Ramos (cell line): ENCODE data around the gene DGLUCY.

Experiments
- in situ Hi-C: fragments of 300-500 bp; cut with MboI; formaldehyde crosslinking; loops from one replicate; pipeline ENCODE4 v1.14.3; 2022; ENCODE audit warnings: low sequenced_read_pairs; ENCODE audit not compliant: unreplicated experiment

The DGLUCY gene

DNA sequence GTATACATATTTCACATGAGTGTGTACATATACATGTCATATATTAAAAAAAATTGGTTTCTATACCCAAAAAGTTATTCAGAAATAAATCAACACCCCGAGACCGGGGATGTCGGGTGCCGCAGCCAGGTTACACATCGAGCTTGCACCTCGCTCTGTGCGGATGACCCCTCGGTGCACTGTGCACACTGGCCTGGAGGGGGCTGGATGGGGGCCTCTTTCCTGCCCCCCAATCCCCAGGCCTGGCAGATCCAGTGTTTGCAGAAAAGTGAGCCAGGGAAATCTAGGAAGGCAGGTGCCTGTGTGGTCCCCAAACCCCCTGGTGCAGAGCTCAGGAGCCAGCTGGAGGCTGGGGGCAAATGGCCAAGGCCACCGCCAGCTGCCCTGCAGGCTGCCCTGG is 157.8 kb downstream of the DGLUCY start:
- in situ Hi-C loops, result no loop called here

DNA sequence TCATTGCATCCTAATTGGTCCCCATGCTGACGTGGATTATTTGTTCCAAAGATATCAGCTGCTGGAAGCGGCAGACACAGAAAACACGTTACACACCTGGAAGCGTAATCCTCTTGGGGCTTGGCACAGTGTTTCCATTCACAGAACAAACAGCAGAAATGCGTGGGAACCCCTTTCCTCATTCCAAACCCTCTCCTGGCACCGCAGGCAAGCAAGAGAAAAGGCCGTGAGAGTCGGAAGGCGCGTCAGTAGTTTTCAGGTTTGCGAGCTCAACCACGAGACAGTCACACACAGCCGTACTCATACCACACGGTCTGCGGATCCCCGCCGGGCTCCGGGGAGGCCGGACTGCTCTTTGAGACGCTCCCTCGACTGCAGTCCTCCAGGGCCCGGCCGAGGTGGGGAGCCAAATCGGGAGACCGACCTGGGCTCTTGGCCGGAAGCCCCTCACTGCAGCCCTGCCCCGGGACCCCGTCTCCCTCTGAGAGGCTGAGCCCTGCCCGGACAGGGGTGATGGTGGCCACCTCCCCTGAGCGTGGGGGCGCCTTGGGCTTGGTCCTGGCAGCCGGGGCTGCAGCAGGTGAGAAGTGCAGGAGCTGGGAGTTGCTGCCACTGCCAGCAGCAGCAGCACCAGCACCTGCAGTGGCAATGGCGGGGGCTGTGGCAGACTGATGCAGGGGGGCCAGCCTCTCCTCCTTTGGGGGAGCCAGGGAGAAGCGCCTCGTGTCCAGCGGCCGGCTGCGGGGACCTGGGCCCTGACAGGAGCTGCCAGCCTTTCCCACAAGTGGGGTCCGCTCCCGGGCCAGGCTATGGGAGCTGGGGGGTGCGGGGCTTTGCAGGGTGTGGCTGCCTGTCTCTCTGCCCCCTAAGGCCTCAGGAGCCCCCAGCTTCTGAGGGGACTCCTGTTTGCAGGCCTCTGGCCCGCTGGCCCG is 158.7 kb downstream of the DGLUCY start:
- in situ Hi-C loops, result no loop called here

DNA sequence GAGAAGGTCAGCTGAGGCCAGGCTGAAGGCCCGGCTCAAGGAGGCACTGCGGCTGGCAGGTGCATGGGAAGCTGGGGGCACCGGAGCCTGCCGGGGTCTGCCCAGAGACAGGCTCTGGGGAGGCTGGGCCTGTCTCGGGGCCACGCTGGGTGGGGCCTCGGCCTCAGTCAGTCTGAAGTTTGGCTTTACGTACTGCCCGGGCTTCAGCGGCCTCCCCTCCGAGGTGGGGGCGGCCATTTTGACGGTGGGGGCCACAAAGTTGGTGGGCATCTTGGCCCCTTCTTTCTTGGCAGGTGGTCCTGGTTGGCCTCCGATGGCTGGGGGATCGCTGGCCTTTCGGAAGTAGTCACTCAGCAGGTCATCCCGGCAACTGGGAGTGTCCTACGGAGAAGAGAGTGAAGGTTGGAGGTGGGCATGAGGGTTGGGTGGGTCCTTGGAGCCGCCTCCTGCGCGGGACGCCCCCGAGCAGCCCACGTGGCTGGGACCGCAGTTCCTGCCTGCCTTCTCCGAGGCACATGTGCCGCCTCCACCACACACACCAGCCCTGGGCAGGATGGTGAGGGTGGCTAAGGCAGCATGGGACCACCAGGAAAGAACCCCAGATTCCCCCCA is 159.5 kb downstream of the DGLUCY start:
- in situ Hi-C loops, result no loop called here

DNA sequence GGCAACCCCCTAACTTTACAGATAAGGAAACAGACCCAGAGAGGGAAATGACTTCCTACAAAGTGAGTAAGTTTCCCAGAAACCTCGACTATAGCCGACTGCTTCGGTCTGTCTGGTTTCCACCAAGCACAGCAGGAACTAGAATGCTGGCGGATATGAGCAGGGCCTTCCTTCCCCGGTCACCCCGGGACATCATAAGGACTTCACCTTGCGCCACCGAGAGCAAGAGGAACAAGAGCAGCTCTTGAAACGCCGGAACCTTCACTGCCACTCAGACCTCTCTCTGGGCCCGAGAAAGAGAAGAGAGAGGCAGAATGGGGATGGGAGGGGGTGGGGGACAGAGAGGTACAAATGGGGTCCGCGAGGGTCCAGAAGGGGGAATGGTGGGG is 160.0 kb downstream of the DGLUCY start:
- in situ Hi-C loops, result no loop called here

DNA sequence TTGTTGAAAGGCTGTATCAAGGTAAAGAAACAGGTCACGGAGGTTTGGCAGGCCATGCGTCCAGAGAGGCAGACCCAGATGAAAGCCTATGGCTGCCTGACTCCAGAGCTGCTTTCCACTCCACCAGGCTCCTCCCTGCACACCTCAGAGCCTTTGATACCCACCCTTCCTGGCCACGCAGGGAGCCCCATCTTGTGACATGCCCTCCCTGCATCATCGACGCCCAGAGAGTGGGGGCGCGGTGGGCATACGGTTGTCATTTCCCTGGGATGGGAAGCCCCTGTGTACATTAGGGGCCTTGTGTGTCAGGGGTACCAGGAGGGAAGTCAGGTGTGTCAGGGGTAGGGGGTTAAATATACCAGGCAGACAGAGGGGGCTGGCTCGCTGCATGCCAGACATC is 160.9 kb downstream of the DGLUCY start:
- in situ Hi-C loops, result no loop called here
